ENCODE data around the gene SPATA45.

- no peak for TF ChIP-seq FOXA1 (IDR thresholded peaks at IDR 0.05)
- TF ChIP-seq, protein P1, sequence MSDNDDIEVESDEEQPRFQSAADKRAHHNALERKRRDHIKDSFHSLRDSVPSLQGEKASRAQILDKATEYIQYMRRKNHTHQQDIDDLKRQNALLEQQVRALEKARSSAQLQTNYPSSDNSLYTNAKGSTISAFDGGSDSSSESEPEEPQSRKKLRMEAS (IDR thresholded peaks at IDR 0.05), result no peak
- TF ChIP-seq, protein P2, sequence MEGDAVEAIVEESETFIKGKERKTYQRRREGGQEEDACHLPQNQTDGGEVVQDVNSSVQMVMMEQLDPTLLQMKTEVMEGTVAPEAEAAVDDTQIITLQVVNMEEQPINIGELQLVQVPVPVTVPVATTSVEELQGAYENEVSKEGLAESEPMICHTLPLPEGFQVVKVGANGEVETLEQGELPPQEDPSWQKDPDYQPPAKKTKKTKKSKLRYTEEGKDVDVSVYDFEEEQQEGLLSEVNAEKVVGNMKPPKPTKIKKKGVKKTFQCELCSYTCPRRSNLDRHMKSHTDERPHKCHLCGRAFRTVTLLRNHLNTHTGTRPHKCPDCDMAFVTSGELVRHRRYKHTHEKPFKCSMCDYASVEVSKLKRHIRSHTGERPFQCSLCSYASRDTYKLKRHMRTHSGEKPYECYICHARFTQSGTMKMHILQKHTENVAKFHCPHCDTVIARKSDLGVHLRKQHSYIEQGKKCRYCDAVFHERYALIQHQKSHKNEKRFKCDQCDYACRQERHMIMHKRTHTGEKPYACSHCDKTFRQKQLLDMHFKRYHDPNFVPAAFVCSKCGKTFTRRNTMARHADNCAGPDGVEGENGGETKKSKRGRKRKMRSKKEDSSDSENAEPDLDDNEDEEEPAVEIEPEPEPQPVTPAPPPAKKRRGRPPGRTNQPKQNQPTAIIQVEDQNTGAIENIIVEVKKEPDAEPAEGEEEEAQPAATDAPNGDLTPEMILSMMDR (IDR thresholded peaks at IDR 0.05; ENCODE audit: low read depth, low read length, missing input control), result no peak
- no peak for TF ChIP-seq RAD21 (IDR thresholded peaks at IDR 0.05)
- no peak for TF ChIP-seq SP1 (IDR thresholded peaks at IDR 0.05)
- TF ChIP-seq ATF3 (IDR thresholded peaks at IDR 0.05), result no peak
- TF ChIP-seq ZBTB33 (IDR thresholded peaks at IDR 0.05), result no peak
- no peak for TF ChIP-seq GABPA (IDR thresholded peaks at IDR 0.05 in 1 of 2, conservative IDR thresholded peaks at IDR 0.05 in 1 of 2)
- TF ChIP-seq EGR1 (IDR thresholded peaks at IDR 0.05; ENCODE audit: low read depth in 2 of 2), result no peak
These were observed 24.5 kb upstream of the SPATA45 start for GRCh38 chr1:212871976-212872375.

All from liver (tissue), 3 donors.